ENCODE results near the gene PLCB1. TPM values are rescaled to one million over a fixed set of nuclear protein-coding genes. Genes with fewer than 3 reads are reported as not detected.

Gene PLCB1
- total and polyA plus RNA-seq, 2 of the 4 experiments (the other 2 are of a cell fraction): 5.6 to 16.1 TPM

DNA sequence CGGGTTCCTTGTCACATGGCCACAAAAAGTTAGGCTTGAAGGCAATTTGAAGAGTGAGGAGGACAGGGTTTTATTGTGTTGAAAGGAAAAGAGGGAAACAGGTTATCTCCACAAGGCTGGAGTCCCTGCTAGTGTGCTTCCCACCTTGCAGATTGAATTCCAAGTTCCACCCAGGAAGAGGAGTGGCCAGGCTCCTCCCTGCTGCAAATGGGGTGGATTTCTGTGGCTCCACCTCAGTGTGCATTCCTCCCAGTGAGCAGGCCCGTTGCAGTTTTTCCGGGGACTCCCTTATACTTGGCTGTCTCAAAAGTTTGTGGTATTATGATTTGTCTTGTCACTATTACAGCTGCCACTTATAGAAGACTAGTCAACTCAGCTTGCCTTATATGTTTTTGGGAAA lies 655.0 kb downstream of the PLCB1 start:
- no peak overlapping the region for H2BK120ac ChIP-seq (ENCODE audit: low read depth, low read length)
- H2BK5ac ChIP-seq (ENCODE audit: low read depth, low read length, poor library complexity, severe bottlenecking): no peak overlapping the region
- no peaks in the 10 kb centered on the region for H3K9me1 ChIP-seq (ENCODE audit: insufficient read depth, low read length)
- DNase-seq: no peak
- no peak overlapping the region for H3K4me3 ChIP-seq (ENCODE audit: insufficient read depth, low read depth, low read length)
- in situ Hi-C loops (cut with MboI; ENCODE audit: low sequenced_read_pairs): no loop called here
- no peak overlapping the region for H4K8ac ChIP-seq (ENCODE audit: low read depth in 2 of 2, low read length in 2 of 2)
- H2AK5ac ChIP-seq (ENCODE audit: low read depth, low read length): no peak overlapping the region
- POLR2A ChIA-PET (ENCODE audit: unreplicated experiment): no interaction called here
- H4K5ac ChIP-seq (ENCODE audit: low read depth, low read length): no peak overlapping the region
- H2AK9ac ChIP-seq (replicated peaks; ENCODE audit: low read depth, low read length, poor library complexity): no peak overlapping the region
- H4K91ac ChIP-seq (ENCODE audit: insufficient read depth, low read depth, low read length): no peak overlapping the region
- H3K18ac ChIP-seq (ENCODE audit: low read depth, low read length): no peak overlapping the region
- H3K27ac ChIP-seq (ENCODE audit: insufficient read depth, low read length): no peak overlapping the region
- no peaks in the 10 kb centered on the region for H3K4me1 ChIP-seq (ENCODE audit: control insufficient read depth, insufficient read depth, low read length)
- TF ChIP-seq CEBPB (IDR thresholded peaks at IDR 0.05; ENCODE audit: low read depth, low read length): no peak
- TF ChIP-seq RFX5 (IDR thresholded peaks at IDR 0.05; ENCODE audit: low read depth, low read length): no peak
- intact Hi-C loops (cut with micrococcal nuclease): no loop called here
- no peak overlapping the region for H3K56ac ChIP-seq (ENCODE audit: extremely low read depth, insufficient read depth, low read length)
- dilution Hi-C loops (cut with HindIII; ENCODE audit: low sequenced_read_pairs, unreplicated experiment): no loop called here
- no peak overlapping the region for H2AFZ ChIP-seq (replicated peaks; ENCODE audit: low read length, poor library complexity)
- no peaks in the 10 kb centered on the region for H3K9me3 ChIP-seq (ENCODE audit: control insufficient read depth, insufficient read depth, low read length)
- H3K14ac ChIP-seq (replicated peaks; ENCODE audit: low read depth, low read length): no peak overlapping the region
- H3K23ac ChIP-seq (ENCODE audit: low read depth, low read length): no peak overlapping the region
- no peak overlapping the region for H2BK15ac ChIP-seq (ENCODE audit: low read depth, low read length)
- CTCF ChIA-PET: no interaction called here
- no peaks in the 10 kb centered on the region for H3K27me3 ChIP-seq (ENCODE audit: control insufficient read depth, insufficient read depth, low read length)
- no peak overlapping the region for H3K4ac ChIP-seq (ENCODE audit: low read depth, low read length)
- H3K4me2 ChIP-seq (ENCODE audit: low read depth, low read length): no peak overlapping the region
- BruUV-seq (replicated peaks): no TSS peak
- WGBS, 2 experiments (ENCODE audit: extremely low coverage in 2 of 2, insufficient read length in 1 of 2): no CpG with 5 or more reads among the region's 3 CpGs
- H3K36me3 ChIP-seq (ENCODE audit: control insufficient read depth, insufficient read depth, low read length): no peaks in the 10 kb centered on the region
- H2BK20ac ChIP-seq (ENCODE audit: low read depth, low read length): no peak overlapping the region
- ATAC-seq (ENCODE audit: low read depth): no peak
- no peak overlapping the region for H3K9ac ChIP-seq (ENCODE audit: low read depth, low read length)
- H3K79me1 ChIP-seq (ENCODE audit: low read depth in 1 of 2, low read length in 2 of 2): no peaks in the 10 kb centered on the region
- H4K20me1 ChIP-seq (ENCODE audit: insufficient read depth, low read length): no peaks in the 10 kb centered on the region
